ENCODE data around the gene RALGAPA1. TPM values are rescaled to one million over a fixed set of nuclear protein-coding genes. Genes with fewer than 3 reads are reported as not detected.

Gene RALGAPA1
- total and polyA plus RNA-seq, 2 of the 13 experiments (the other 11 are each of a cell fraction or from before 2014, with no cell fraction given), result 65.0 to 89.2 TPM

GRCh38 chr14:35534873-35535482 lies 274.1 kb downstream of the RALGAPA1 start (continued):
- TF ChIP-seq, protein P1, sequence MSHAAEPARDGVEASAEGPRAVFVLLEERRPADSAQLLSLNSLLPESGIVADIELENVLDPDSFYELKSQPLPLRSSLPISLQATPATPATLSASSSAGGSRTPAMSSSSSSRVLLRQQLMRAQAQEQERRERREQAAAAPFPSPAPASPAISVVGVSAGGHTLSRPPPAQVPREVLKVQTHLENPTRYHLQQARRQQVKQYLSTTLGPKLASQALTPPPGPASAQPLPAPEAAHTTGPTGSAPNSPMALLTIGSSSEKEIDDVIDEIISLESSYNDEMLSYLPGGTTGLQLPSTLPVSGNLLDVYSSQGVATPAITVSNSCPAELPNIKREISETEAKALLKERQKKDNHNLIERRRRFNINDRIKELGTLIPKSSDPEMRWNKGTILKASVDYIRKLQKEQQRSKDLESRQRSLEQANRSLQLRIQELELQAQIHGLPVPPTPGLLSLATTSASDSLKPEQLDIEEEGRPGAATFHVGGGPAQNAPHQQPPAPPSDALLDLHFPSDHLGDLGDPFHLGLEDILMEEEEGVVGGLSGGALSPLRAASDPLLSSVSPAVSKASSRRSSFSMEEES (CRISPR knock-in tag; IDR thresholded peaks at IDR 0.05), result peak; percentile 100
- peak; percentile 100 for TF ChIP-seq CHCHD3 (CRISPR knock-in tag; IDR thresholded peaks at IDR 0.05)
- TF ChIP-seq IRF9 (CRISPR knock-in tag; IDR thresholded peaks at IDR 0.05; ENCODE audit: borderline replicate concordance), result peak; percentile 100
- TF ChIP-seq, protein P2, sequence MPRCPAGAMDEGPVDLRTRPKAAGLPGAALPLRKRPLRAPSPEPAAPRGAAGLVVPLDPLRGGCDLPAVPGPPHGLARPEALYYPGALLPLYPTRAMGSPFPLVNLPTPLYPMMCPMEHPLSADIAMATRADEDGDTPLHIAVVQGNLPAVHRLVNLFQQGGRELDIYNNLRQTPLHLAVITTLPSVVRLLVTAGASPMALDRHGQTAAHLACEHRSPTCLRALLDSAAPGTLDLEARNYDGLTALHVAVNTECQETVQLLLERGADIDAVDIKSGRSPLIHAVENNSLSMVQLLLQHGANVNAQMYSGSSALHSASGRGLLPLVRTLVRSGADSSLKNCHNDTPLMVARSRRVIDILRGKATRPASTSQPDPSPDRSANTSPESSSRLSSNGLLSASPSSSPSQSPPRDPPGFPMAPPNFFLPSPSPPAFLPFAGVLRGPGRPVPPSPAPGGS (CRISPR knock-in tag; IDR thresholded peaks at IDR 0.05), result peak; percentile 100
- TF ChIP-seq, protein P3, sequence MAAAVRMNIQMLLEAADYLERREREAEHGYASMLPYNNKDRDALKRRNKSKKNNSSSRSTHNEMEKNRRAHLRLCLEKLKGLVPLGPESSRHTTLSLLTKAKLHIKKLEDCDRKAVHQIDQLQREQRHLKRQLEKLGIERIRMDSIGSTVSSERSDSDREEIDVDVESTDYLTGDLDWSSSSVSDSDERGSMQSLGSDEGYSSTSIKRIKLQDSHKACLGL (CRISPR knock-in tag; IDR thresholded peaks at IDR 0.05), result peak; percentile 100
- peak; percentile 100 for TF ChIP-seq CBFB (CRISPR knock-in tag; IDR thresholded peaks at IDR 0.05)
- peak; percentile 88 for TF ChIP-seq NFYB (CRISPR knock-in tag; IDR thresholded peaks at IDR 0.05)
- peak; percentile 100 for TF ChIP-seq ARID4A (CRISPR knock-in tag; IDR thresholded peaks at IDR 0.05; ENCODE audit: borderline replicate concordance)
- TF ChIP-seq AHDC1 (CRISPR knock-in tag; IDR thresholded peaks at IDR 0.05; ENCODE audit: borderline replicate concordance), result peak; percentile 99
- no peak for TF ChIP-seq FOXP1 (IDR thresholded peaks at IDR 0.05)
- peak; percentile 98 for TF ChIP-seq FOXP1 (CRISPR knock-in tag; IDR thresholded peaks at IDR 0.05)
- TF ChIP-seq, protein P4, sequence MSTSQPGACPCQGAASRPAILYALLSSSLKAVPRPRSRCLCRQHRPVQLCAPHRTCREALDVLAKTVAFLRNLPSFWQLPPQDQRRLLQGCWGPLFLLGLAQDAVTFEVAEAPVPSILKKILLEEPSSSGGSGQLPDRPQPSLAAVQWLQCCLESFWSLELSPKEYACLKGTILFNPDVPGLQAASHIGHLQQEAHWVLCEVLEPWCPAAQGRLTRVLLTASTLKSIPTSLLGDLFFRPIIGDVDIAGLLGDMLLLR (CRISPR knock-in tag; IDR thresholded peaks at IDR 0.05), result peak; percentile 100
- TF ChIP-seq ZNF569 (CRISPR knock-in tag; IDR thresholded peaks at IDR 0.05; ENCODE audit: borderline replicate concordance), result peak; percentile 100
- peak; percentile 97 for TF ChIP-seq SOX5 (CRISPR knock-in tag; IDR thresholded peaks at IDR 0.05; ENCODE audit: borderline replicate concordance)
